A549 (cell line): ENCODE measurements around the gene ADAR.

Experiments
- CTCF ChIP-seq: fragments of >200 bp; sonication (Bioruptor Twin); formaldehyde crosslinking; IDR thresholded peaks from 3 replicates; pipeline ENCODE4 v1.5.1; 2016
- EP300 ChIP-seq, 2 experiments: fragments of >200 bp; sonication (Bioruptor Twin); formaldehyde crosslinking; IDR thresholded peaks; 2 replicates in 1 of 2; 3 replicates in 1 of 2; pipeline ENCODE4 v1.6.1; 2016 to 2017
- ESRRA ChIP-seq: fragments of 150-350 bp; IDR thresholded peaks from 2 replicates; pipeline ENCODE4 v1.6.1; 2014; ENCODE audit warnings: mild to moderate bottlenecking, low read length, borderline replicate concordance
- KDM1A ChIP-seq: fragments of 200-600 bp; sonication (generic); IDR thresholded peaks from 2 replicates; pipeline ENCODE4 v1.6.1; 2016; ENCODE audit warnings: low read depth, mild to moderate bottlenecking
- KDM5A ChIP-seq: fragments of 200-600 bp; sonication (generic); IDR thresholded peaks from 2 replicates; pipeline ENCODE4 v1.6.1; 2016; ENCODE audit warnings: antibody characterized with exemption, mild to moderate bottlenecking
- NFE2L2 ChIP-seq: fragments of 150-350 bp; conservative IDR thresholded peaks from 2 replicates; pipeline ENCODE4 v1.6.1; 2014; ENCODE audit warnings: low read length
- PBX3 ChIP-seq: IDR thresholded peaks from 2 replicates; pipeline ENCODE4 v1.6.1; 2012
- POLR2A ChIP-seq: IDR thresholded peaks from 2 replicates; pipeline ENCODE4 v1.6.1; 2012; ENCODE audit warnings: mild to moderate bottlenecking, low read length
- USF2 ChIP-seq: fragments of 450-650 bp; IDR thresholded peaks from 2 replicates; pipeline ENCODE4 v1.6.1; 2014; ENCODE audit warnings: antibody characterized with exemption
- ZNF302 ChIP-seq: fragments of 250-450 bp; sonication (Bioruptor Pico); IDR thresholded peaks from 2 replicates; pipeline ENCODE4 v1.9.0; 2021; ENCODE audit warnings: inconsistent platforms, mild to moderate bottlenecking, moderate library complexity

- TF ChIP-seq CTCF, result no peak
- TF ChIP-seq EP300 (IDR thresholded peaks at IDR 0.05), result no peak
- TF ChIP-seq NFE2L2, result no peak
- TF ChIP-seq ZNF302 (CRISPR knock-in tag), result no peak
- no peak for TF ChIP-seq ESRRA
- TF ChIP-seq POLR2A, result no peak
- no peak for TF ChIP-seq KDM5A
- no peak for TF ChIP-seq PBX3
- TF ChIP-seq KDM1A, result no peak
- no peak for TF ChIP-seq USF2
These were observed 58.7 kb downstream of the ADAR start for GRCh38 chr1:154549202-154549770.
